Thyroid gland (tissue), 4 donors: ENCODE data around the gene GRIN2A. TPM values are rescaled to one million over a fixed set of nuclear protein-coding genes. Genes with fewer than 3 reads are reported as not detected.

Experiments used
- DNase-seq, 2 donors: peaks; one replicate each; pipeline ENCODE4 v3.0.0-alpha.2; 2019
- H3K27ac ChIP-seq, 3 donors: fragments of 200-600 bp; sonication (generic); 1 replicate in 2 of 3; 2 replicates in 1 of 3; pipeline ENCODE4 v1.5.1; 2016 to 2019; ENCODE audit warnings: mild to moderate bottlenecking in 1 of 3, moderate library complexity in 1 of 3
- H3K27me3 ChIP-seq: fragments of 200-600 bp; sonication (generic); one replicate; pipeline ENCODE4 v1.5.1; 2019
- H3K36me3 ChIP-seq, 2 donors: fragments of 200-600 bp; sonication (generic); one replicate each; pipeline ENCODE4 v1.5.1; 2016 to 2019
- H3K4me1 ChIP-seq, 2 donors: fragments of 200-600 bp; sonication (generic); one replicate each; pipeline ENCODE4 v1.5.1; 2017 to 2019
- H3K4me3 ChIP-seq, 3 donors: fragments of 200-600 bp; sonication (generic); replicated peaks in 1 of 3; 1 replicate in 2 of 3; 2 replicates in 1 of 3; pipeline ENCODE4 v1.5.1; 2016; ENCODE audit warnings: mild to moderate bottlenecking in 1 of 3
- H3K9me3 ChIP-seq: fragments of 200-600 bp; sonication (generic); one replicate; pipeline ENCODE4 v1.5.1; 2017
- POLR2A ChIP-seq, 2 donors: fragments of 450-650 bp; IDR thresholded peaks; one replicate each; pipeline ENCODE4 v1.6.1; 2017; ENCODE audit warnings: antibody characterized with exemption in 2 of 2, mild to moderate bottlenecking in 2 of 2, moderate library complexity in 1 of 2
- WGBS, 2 donors: methylation state at CpG; one replicate each; pipeline ENCODE4 v1.1.5; 2017; 5-methylcytosine and 5-hydroxymethylcytosine counted together
- intact Hi-C: fragments of 100-400 bp; cut with DNase I; formaldehyde crosslinking; loops from one replicate; pipeline ENCODE4 v1.15.1; 2023
- total RNA-seq, 4 donors: library from RNA; depleted of rRNA; stranded (reverse); fragments of >200 nt; gene quantifications; one replicate each; pipeline ENCODE4 v1.2.3, GENCODE V29; 2016
- TF ChIP-seq, protein P1 (sequence below), 6 experiments: fragments of 200-600 bp in 3 of 6; fragments of 450-650 bp in 3 of 6; sonication (generic) in 3 of 6; IDR thresholded peaks; one replicate each; pipeline ENCODE4 v1.5.1; 2016 to 2019; ENCODE audit warnings: antibody characterized with exemption in 6 of 6, mild to moderate bottlenecking in 2 of 6, inconsistent platforms in 1 of 6, moderate library complexity in 1 of 6

GRIN2A gene
- total RNA-seq, 4 donors from 2014 or later = 0.11 to 1.3 (median 0.53) TPM

DNA sequence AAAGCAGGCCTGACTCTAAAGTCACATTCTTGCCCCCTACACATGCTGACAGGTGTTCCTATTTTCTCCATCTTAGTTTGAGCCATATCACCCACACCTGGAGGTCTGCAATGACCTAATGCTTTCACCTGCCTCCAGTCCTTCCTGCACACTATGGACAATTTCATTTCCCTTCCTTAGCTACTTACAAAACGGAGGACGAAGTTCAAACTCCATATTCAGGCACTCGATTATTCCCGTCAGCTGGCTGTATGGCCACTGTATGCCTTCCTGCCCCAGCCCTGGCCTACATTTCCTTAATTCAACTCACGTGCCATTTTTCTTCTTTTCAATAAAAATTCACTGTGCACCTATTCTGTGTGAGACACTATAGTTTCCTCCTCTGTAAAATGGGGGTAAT, 44.9 kb downstream of the GRIN2A start:
- H3K36me3 ChIP-seq = no peaks in the 10 kb centered on the region
- intact Hi-C loops = no loop called here
- peaks cover 0 to 8% of the 10 kb centered on the region in 2 donors for H3K4me1 ChIP-seq
- no peak overlapping the region for H3K4me3 ChIP-seq
- WGBS, 2 donors = 93% methylated on average over 5 of the region's 5 CpGs
- no peak for DNase-seq
- TF ChIP-seq, protein P1, sequence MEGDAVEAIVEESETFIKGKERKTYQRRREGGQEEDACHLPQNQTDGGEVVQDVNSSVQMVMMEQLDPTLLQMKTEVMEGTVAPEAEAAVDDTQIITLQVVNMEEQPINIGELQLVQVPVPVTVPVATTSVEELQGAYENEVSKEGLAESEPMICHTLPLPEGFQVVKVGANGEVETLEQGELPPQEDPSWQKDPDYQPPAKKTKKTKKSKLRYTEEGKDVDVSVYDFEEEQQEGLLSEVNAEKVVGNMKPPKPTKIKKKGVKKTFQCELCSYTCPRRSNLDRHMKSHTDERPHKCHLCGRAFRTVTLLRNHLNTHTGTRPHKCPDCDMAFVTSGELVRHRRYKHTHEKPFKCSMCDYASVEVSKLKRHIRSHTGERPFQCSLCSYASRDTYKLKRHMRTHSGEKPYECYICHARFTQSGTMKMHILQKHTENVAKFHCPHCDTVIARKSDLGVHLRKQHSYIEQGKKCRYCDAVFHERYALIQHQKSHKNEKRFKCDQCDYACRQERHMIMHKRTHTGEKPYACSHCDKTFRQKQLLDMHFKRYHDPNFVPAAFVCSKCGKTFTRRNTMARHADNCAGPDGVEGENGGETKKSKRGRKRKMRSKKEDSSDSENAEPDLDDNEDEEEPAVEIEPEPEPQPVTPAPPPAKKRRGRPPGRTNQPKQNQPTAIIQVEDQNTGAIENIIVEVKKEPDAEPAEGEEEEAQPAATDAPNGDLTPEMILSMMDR (IDR thresholded peaks at IDR 0.05) = no peak
- no peak for TF ChIP-seq POLR2A (IDR thresholded peaks at IDR 0.05)
- H3K27me3 ChIP-seq = no peaks in the 10 kb centered on the region
- no peaks in the 10 kb centered on the region for H3K9me3 ChIP-seq
- H3K27ac ChIP-seq = no peak overlapping the region

DNA sequence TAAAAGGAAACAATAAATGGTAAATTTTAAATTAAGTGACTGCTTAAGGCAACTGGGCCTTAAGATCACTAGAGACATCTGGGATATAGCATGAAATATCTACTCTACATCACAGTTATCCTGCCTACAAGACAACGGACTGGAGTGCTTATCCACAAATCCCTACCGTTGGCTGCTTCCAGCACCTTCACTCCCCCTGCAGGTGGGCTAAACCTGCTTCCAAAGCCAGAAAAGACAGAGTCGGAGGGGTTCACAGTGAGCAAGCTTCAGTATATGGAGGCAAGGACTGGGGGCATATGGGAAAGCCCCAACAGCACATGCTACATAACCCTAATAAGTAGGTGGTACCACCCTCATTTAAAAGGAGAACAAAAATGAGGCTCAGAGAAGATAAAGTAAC, 45.3 kb downstream of the GRIN2A start:
- Histone ChIP-seq H3K9me3 (no peaks in the 10 kb centered on the region), H3K27ac (no peak overlapping the region), H3K4me3 (no peak overlapping the region), H3K4me1 (peaks cover 0 to 8% of the 10 kb centered on the region in 2 donors), H3K27me3 (no peaks in the 10 kb centered on the region), H3K36me3 (no peaks in the 10 kb centered on the region)
- DNase-seq = no peak
- no peak for TF ChIP-seq POLR2A (IDR thresholded peaks at IDR 0.05)
- TF ChIP-seq, protein P1 (IDR thresholded peaks at IDR 0.05) = no peak
- 42 to 53% methylated on average over 3 of the region's 3 CpGs for WGBS, 2 donors
- intact Hi-C loops = no loop called here

DNA sequence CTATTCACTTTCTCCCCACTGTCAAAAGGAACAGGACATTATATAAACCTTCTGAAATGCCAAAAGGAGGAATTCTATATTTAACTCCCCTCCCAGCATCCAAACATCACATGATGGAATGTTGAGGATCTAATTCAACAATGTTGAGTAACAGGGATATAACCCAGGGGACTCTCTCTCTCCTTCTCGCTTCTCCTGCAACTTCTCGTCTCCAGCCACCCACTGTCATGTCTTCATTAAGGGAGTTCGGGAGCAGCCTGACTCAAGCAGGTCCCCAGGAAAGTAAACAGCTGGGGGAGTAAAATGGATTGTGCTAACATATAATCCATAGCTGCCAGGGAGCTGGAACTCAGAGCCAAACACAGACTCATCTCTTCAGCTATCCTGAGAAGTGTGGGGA, 51.7 kb downstream of the GRIN2A start:
- Histone ChIP-seq H3K27me3 (no peaks in the 10 kb centered on the region), H3K4me1 (no peaks in the 10 kb centered on the region), H3K36me3 (no peaks in the 10 kb centered on the region), H3K27ac (no peak overlapping the region), H3K9me3 (no peaks in the 10 kb centered on the region), H3K4me3 (no peak overlapping the region)
- DNase-seq = no peak
- TF ChIP-seq, protein P1 (IDR thresholded peaks at IDR 0.05) = no peak
- no peak for TF ChIP-seq POLR2A (IDR thresholded peaks at IDR 0.05)
- WGBS, 2 donors = 67 to 73% methylated on average over 3 of the region's 3 CpGs
- intact Hi-C loops = no loop called here

DNA sequence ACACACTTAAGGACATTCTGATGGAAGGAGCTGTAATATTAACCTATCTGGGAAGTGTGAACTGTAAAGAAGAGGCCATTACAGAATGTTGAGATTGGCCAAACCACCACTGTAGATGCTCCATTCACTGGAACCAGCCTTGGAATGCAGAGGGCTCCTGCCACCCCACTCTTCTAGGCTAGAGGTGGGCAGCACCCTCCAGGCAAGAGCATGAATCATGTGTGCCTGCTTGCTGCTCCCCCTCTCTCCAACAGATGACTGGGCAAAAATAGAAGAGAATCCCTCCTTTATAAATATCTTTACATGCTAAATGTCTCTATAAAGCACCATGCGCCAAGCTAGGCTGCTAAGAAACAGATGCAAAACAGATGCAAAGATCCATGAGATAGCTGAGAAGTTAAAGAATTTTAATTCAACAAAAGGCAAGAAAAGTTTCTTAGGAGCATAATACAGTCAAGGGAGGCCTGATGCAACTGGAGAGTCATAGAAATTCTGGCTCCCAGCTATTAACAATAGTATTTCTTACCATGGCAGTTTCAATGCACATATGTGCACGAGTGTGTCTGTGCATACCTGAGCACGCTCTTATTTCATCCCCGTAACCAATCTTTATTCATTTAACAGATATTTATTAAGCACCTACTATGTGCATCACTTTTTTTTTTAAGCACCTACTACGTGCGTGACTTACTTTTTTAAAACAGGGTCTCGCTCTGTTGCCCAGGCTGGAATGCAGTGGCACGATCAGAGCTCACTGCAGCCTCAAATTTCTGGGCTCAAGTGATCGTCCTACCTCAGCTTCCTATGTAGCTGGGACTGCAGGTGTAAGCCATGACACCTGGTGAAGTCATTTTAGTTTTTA, 53.6 kb downstream of the GRIN2A start:
- TF ChIP-seq, protein P1 (IDR thresholded peaks at IDR 0.05) = no peak
- TF ChIP-seq POLR2A (IDR thresholded peaks at IDR 0.05) = no peak
- Histone ChIP-seq H3K27me3 (no peaks in the 10 kb centered on the region), H3K4me3 (no peak overlapping the region), H3K27ac (no peak overlapping the region), H3K36me3 (no peaks in the 10 kb centered on the region), H3K4me1 (no peaks in the 10 kb centered on the region), H3K9me3 (no peaks in the 10 kb centered on the region)
- no peak for DNase-seq
- WGBS, 2 donors = 71 to 78% methylated on average over 9 of the region's 9 CpGs
- intact Hi-C loops = no loop called here

DNA sequence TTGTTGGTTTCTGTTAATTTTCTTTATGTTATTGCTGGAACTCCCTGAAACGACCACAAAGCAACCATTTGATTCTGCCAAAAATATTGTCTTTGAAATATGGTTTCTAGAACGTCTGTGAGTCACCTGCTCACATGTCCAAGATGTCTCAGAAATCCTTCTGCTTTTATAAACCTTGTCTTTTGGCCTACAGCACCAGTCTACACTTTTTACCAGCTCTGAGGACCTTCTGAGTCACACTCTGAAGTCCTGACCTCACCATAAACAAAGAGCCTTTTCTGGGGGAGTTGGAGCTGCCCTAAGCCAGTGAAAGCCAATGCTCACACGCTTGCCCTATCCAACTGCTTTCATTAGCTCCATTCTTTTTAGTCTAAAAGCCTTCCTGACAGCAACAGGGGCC, 55.5 kb downstream of the GRIN2A start:
- H3K4me1 ChIP-seq = peaks cover 13 to 14% of the 10 kb centered on the region in 2 donors

More for the DNA sequence above, 55.5 kb downstream of the GRIN2A start:
- intact Hi-C loops = no loop called here
- TF ChIP-seq POLR2A (IDR thresholded peaks at IDR 0.05) = no peak
- TF ChIP-seq, protein P1 (IDR thresholded peaks at IDR 0.05) = no peak
- no peak for DNase-seq
- Histone ChIP-seq H3K27ac (no peak overlapping the region), H3K36me3 (no peaks in the 10 kb centered on the region), H3K4me3 (no peak overlapping the region), H3K27me3 (no peaks in the 10 kb centered on the region), H3K9me3 (no peaks in the 10 kb centered on the region)
- WGBS, 2 donors = 62 to 77% methylated on average over 3 of the region's 3 CpGs
